ENCODE results near the gene OR56A3. TPM values are rescaled to one million over a fixed set of nuclear protein-coding genes. Genes with fewer than 3 reads are reported as not detected.

The OR56A3 gene
- total RNA-seq, 3 donors from 2014 or later = not detected

- no peak for DNase-seq (ENCODE audit: low spot score in 2 of 2)
- no peaks in the 10 kb centered on the region for H3K36me3 ChIP-seq
- TF ChIP-seq POLR2A (IDR thresholded peaks at IDR 0.05) (no peak), CTCF (IDR thresholded peaks at IDR 0.05) (no peak), POLR2AphosphoS5 (IDR thresholded peaks at IDR 0.05) (no peak)
Measured at GRCh38 chr11:5930614-5931013, 11.4 kb upstream of the OR56A3 start.

GRCh38 chr11:5931061-5931460, 11.0 kb upstream of the OR56A3 start:
- Histone ChIP-seq H3K36me3 (no peaks in the 10 kb centered on the region), H3K4me3 (no peak overlapping the region), H3K27ac (no peak overlapping the region), H3K27me3 (no peaks in the 10 kb centered on the region), H3K4me1 (no peaks in the 10 kb centered on the region), H3K9me3 (peaks cover 8 to 14% of the 10 kb centered on the region in 2 donors)
- intact Hi-C loops (cut with DNase I; ENCODE audit: low total_unique reads) = no loop called here
- no peak for TF ChIP-seq POLR2A (IDR thresholded peaks at IDR 0.05)
- TF ChIP-seq POLR2AphosphoS5 (IDR thresholded peaks at IDR 0.05) = no peak
- DNase-seq (ENCODE audit: low spot score in 2 of 2) = no peak

More at GRCh38 chr11:5930614-5931013, 11.4 kb upstream of the OR56A3 start:
- H3K27me3 ChIP-seq = no peaks in the 10 kb centered on the region
- H3K27ac ChIP-seq = no peak overlapping the region
- peaks cover 8 to 14% of the 10 kb centered on the region in 2 donors for H3K9me3 ChIP-seq
- no peak overlapping the region for H3K4me3 ChIP-seq
- no peaks in the 10 kb centered on the region for H3K4me1 ChIP-seq
- intact Hi-C loops (cut with DNase I; ENCODE audit: low total_unique reads) = no loop called here

DNA sequence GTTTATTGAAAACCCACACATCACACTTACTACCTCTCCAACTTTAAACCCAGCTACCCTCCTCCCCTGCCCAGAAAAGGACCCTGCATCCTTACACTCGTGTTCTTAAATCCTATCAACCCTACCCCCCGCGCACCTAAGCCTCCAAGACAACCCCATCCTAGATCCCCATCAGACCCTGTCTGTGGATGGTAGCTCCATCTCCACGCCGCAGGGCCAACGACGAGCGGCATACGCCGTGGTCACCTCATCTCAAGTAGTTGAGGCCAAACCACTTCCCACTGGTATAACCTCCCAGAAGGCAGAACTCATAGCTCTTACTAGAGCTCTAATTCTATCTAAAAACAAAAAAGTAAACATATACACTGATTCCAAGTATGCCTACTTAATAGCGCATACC, 9.4 kb upstream of the OR56A3 start:
- Histone ChIP-seq H3K4me3 (no peak overlapping the region), H3K4me1 (no peaks in the 10 kb centered on the region), H3K36me3 (no peaks in the 10 kb centered on the region), H3K27me3 (no peaks in the 10 kb centered on the region), H3K27ac (no peak overlapping the region), H3K9me3 (peaks cover 8 to 18% of the 10 kb centered on the region in 2 donors)
- intact Hi-C loops (cut with DNase I; ENCODE audit: low total_unique reads) = no loop called here
- no peak for DNase-seq (ENCODE audit: low spot score in 2 of 2)
- no peak for TF ChIP-seq POLR2AphosphoS5 (IDR thresholded peaks at IDR 0.05)
- TF ChIP-seq POLR2A (IDR thresholded peaks at IDR 0.05) = no peak
- TF ChIP-seq CTCF (IDR thresholded peaks at IDR 0.05) = no peak

DNA sequence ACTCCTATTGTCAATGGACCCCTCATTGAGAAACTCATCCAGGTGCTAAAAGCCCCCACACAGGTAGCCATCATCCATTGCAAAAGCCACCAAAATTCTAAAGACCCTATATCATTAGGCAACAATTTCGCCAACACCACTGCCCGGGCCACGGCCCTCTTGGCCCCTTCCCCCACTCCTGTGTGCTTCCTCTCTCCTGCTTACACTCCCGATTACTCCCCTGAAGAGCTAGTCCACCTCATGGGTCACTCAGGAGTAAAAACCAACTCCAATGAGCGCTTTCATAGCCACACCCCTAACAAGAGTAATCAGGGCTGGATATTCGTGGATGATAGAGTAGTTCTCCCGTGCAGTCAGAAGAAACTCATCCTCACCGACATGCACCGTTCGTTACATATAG, 8.9 kb upstream of the OR56A3 start:
- no peak for DNase-seq (ENCODE audit: low spot score in 2 of 2)
- Histone ChIP-seq H3K27me3 (no peaks in the 10 kb centered on the region), H3K27ac (no peak overlapping the region), H3K4me1 (no peaks in the 10 kb centered on the region), H3K36me3 (no peaks in the 10 kb centered on the region), H3K9me3 (peaks cover 4 to 18% of the 10 kb centered on the region in 2 donors), H3K4me3 (no peak overlapping the region)
- TF ChIP-seq POLR2AphosphoS5 (IDR thresholded peaks at IDR 0.05) (no peak), POLR2A (IDR thresholded peaks at IDR 0.05) (no peak), CTCF (IDR thresholded peaks at IDR 0.05) (no peak)
- intact Hi-C loops (cut with DNase I; ENCODE audit: low total_unique reads) = no loop called here

- no peaks in the 10 kb centered on the region for H3K4me1 ChIP-seq
- H3K9me3 ChIP-seq = peaks cover 0 to 4% of the 10 kb centered on the region in 2 donors
- no peak for TF ChIP-seq CTCF (IDR thresholded peaks at IDR 0.05)
- no peak for TF ChIP-seq POLR2A (IDR thresholded peaks at IDR 0.05)
- no peak for TF ChIP-seq POLR2AphosphoS5 (IDR thresholded peaks at IDR 0.05)
- intact Hi-C loops (cut with DNase I; ENCODE audit: low total_unique reads) = no loop called here
- no peak overlapping the region for H3K27ac ChIP-seq
- no peak overlapping the region for H3K4me3 ChIP-seq
- H3K27me3 ChIP-seq = no peaks in the 10 kb centered on the region
- no peak for DNase-seq (ENCODE audit: low spot score in 2 of 2)
- no peaks in the 10 kb centered on the region for H3K36me3 ChIP-seq
Measured at GRCh38 chr11:5937868-5938602, 4.0 kb upstream of the OR56A3 start.
